Measurements from ENCODE around the gene TRMU.

TRMU gene, protein sequence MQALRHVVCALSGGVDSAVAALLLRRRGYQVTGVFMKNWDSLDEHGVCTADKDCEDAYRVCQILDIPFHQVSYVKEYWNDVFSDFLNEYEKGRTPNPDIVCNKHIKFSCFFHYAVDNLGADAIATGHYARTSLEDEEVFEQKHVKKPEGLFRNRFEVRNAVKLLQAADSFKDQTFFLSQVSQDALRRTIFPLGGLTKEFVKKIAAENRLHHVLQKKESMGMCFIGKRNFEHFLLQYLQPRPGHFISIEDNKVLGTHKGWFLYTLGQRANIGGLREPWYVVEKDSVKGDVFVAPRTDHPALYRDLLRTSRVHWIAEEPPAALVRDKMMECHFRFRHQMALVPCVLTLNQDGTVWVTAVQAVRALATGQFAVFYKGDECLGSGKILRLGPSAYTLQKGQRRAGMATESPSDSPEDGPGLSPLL

GRCh38 chr22:46335201-46336118 is at the start of gene TRMU:
Gene TRMU, plus strand, starts transcription at chr22:46335714. Its CDS starts 51 bp downstream, at chr22:46335765.
- DNase-seq (ENCODE audit: low read depth in 2 of 2), result peak; percentile 70 to 77

GRCh38 chr22:46286006-46286405 is 49.5 kb upstream of the TRMU start:
- DNase-seq (ENCODE audit: low read depth in 2 of 2), result no peak

DNA sequence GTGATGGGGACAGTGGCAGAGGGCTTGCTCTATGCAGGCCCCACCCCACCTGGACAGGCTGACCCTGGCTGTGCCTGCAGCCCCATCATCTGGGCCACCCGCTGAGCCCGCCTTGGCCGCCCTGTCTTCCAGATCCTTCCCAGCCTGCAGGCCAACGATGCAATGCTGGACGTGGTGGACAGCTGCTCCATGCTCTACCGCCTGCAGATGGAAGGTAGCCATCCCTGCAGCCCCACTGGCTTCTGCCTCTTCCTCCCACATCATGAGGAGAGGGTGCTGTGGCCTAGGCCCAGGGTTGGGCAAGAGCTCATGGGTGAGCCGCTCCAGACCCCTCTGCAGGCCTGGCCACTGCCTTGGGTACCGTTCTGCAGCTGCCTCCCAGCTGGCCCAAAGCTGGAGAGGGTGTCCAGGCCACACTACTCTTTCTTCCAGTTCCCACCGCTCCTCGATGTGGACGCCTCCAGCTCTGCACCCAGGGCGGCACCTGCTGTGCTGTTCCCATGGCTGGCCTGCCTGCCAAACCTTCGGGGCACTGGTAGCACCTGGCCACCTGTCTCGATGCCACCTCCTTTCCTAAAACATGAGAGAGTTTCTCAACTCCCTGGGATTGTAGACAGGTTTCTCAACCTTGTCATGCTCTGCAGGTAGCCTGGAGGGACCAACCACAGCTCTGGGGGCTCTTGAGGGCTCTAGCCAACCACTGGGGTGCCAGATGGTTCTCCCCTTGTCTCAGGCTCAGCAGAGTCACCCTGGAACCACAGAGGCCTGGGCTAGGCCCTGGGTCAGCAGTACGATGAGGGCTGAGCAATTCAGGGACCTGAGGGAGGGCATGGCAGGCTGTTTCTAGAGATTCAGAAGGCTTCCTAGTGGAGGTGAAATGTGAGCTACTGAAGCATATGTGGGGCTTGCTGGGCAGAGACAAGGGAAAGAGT is 48.3 kb upstream of the TRMU start:
- DNase-seq (ENCODE audit: low read depth in 2 of 2), result no peak

DNA sequence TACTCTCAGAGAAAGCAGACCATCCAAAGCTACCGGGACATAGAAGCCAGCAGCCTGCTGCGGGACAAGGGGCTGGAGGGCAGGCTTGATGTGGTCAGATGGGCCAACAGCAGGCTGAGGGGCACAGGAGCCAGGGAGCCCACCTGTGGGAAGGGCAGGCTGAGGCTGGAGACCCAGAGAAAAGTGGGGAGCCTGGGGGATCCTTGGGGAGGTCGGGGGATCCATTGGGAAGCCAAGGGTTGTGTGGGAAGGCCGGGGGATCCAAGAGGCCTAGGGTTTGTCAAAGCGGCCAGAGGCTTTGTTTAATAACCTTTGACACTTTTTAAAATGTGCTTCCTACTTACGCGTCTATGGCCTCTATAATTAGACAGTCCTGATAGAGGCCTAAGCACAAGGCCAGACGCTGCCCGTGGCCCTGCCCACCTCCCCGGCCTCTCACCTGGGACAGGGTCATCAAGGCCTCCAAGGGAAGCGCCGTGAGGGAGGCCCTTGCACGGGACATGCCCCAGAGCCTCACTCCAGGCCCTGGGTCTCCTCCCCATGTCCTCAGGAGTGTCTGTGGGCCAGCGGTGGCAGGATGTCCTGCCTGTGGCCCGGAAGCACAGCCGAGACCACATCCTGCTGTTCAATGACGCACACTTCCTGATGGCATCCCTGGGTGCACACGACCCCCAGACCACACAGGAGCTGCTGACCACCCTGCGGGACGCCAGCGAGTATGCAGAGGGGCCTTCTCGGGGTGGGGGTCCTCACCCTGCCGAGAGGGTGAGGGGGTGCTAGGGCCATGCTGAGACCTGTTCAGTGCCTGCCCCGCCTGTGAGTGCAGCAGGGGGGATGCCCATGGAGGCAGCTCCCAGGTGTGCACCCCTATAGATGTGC is 47.4 kb upstream of the TRMU start:
- no peak for DNase-seq (ENCODE audit: low read depth in 2 of 2)

- DNase-seq (ENCODE audit: low read depth in 2 of 2), result no peak
These were observed 46.7 kb upstream of the TRMU start for GRCh38 chr22:46288846-46289243.

DNA sequence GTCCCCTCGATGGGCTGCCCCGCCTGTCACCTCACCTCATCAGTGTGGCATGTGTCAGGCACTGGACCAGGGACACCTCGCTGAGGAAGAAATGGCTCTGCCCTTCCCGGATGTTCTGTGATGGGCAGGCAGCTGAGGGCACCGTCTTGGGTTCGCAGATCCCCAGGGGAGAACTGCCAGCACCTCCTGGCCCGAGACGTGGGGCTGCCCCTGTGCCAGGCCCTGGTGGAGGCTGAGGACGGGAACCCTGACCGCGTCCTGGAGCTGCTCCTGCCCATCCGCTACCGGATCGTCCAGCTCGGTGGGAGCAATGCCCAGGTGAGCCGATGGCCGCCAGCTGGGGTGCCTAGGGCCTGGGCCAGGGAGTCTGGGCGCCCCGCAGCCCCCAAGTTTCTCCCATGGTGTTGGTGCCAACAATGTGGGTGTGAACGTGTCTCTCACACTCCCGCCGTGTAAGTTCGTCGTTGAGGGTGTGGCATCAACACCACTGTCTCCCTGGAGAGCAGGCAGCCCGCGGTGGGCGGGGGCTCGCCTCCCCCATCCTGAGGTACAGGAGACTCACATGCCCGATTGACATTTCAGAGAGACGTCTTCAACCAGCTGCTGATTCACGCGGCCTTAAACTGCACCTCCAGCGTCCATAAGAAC is 46.1 kb upstream of the TRMU start:
- DNase-seq (ENCODE audit: low read depth in 2 of 2), result no peak

DNA sequence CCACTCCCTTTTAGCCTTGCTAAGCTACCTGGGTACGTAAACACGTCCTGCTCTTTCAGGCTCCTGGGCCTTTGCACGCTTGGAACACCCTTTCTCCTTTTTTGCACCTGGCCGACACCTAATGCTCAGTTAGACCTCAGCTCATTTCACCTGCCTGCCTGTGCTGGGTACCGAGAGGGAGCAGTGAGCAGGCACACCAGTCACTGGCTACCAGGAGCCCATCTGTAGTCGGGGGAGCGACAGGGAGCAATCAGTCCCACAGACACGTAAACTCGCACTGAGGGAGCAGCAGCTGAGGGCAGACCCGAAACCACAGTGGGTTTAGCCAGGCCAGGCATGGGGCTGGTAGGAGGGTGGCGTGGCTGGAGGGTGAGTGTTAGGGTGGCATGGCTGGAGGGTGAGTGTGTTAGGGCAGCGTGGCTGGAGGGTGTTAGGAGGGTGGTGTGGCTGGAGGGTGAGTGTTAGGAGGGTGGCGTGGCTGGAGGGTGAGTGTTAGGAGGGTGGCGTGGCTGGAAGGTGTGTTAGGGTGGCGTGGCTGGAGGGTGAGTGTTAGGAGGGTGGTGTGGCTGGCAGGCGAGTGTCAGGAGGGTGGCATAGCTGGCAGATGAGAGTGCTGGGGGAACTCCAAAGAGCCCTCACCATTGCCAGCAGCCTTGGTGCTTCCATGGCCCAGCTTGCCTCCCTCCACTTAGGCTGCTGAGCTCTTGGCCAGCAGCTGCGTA is 45.2 kb upstream of the TRMU start:
- no peak for DNase-seq (ENCODE audit: low read depth in 2 of 2)

DNA sequence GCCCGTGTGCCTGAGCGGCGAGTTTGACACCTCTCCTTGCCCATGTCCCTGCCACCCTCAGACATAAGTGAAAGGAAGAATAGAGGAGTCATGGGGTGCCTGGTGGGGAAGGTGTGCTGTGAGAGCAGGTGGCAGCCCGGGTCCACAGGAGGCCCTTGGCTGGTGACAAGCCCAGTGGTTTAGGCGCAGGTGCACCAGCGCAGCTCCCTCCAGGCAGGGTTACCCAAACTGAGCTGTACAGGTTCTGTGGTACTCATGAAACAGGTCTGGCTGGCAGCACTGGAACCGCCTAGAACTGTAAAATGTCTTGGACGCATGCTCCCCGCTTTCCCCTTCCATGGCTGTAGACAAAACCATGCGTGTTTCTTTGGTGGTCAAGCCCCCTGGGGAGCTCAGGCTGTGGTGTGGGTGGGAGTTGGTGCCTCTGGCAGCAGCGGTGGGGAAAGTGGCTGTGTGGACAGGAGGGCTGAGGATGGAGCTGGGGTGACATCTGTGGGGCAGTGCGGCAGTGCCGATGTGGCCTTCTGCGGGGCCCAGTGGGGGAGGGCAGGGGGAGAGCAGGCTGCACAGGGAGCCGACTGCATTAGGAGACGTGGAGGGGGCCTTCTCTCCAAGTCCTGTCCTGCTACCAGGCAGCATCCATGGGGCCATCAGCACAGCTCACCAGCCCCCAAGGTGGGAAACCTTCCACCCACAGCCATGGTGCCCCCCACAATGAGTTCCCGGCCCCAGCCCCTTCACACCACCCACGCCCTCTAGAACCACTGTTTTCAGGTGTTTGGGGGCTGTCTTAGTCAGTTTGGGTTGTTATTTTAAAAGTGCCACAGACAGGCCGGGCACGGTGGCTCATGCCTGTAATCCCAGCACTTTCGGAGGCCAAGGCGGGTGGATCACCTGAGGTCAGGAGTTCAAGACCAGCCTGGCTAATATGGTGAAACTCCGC is 44.4 kb upstream of the TRMU start:
- no peak for DNase-seq (ENCODE audit: low read depth in 2 of 2)

DNA sequence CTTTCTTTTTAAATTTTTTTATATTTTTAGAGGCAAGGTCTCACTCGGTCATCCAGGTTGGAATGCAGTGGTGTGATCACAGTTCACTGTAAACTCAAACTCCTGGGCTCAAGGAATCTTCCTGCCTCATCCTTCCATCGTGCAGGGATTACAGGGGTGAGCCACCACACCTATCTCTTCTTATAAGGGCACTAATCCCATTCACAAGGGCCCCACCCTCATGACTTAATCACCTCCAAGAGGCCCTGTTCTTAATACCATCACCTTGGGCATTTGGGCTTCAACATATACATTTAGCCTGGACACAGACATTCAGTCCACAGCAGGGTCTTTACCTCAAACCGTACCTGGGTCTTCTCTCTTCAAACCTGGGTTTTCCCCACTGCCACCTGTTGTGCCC is 43.3 kb upstream of the TRMU start:
- DNase-seq (ENCODE audit: low read depth in 2 of 2), result no peak

DNA sequence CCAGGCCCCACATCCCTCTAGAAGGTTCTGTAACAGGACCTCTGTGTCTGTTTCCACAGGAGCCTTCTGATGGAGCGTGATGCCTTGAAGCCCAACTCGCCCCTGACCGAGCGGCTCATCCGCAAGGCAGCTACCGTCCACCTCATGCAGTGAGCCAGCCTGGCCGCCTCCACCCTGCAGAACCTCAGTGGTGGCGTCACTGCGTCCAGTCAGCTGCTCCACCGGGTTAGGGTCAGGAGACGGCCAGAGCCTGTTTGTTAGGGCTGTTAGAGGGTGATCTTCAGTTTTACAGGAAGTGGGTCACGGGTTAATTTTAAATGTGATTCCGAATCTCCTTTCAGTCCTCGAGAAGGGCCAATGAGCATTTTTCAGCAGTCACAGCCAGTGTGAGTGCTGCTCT is 42.8 kb upstream of the TRMU start:
- DNase-seq (ENCODE audit: low read depth in 2 of 2), result no peak

- DNase-seq (ENCODE audit: low read depth in 2 of 2), result no peak
These were observed 41.8 kb upstream of the TRMU start for GRCh38 chr22:46293577-46294260.

DNA sequence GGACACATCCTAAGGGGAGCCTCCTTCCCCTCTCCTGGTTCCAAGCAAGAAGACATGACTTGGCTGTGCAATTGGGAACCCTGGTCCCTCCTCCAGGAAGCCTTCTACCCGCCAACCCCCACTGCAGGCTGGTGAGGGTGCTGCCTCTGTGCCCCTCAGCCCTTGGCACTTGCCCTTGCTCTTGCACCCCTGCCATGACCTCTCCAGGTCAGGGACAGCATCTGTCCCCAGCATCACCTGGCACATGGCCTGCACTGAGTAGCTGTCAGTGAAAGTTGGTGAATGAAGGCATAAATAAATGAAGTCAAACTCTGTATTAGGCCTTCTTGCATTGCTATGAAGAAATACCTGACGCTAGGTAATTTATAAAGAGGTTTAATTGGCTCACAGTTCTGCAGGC is 40.7 kb upstream of the TRMU start:
- no peak for DNase-seq (ENCODE audit: low read depth in 2 of 2)

- no peak for DNase-seq (ENCODE audit: low read depth in 2 of 2)
These were observed 40.1 kb upstream of the TRMU start for GRCh38 chr22:46295277-46295971.

GRCh38 chr22:46296257-46297150 is 39.0 kb upstream of the TRMU start, which contains the start of gene GTSE1:
Gene GTSE1, plus strand, starts transcription at chr22:46296870. Its CDS starts 531 bp downstream, at chr22:46297401.
- DNase-seq (ENCODE audit: low read depth in 2 of 2), result peak; percentile 96 to 97

DNA sequence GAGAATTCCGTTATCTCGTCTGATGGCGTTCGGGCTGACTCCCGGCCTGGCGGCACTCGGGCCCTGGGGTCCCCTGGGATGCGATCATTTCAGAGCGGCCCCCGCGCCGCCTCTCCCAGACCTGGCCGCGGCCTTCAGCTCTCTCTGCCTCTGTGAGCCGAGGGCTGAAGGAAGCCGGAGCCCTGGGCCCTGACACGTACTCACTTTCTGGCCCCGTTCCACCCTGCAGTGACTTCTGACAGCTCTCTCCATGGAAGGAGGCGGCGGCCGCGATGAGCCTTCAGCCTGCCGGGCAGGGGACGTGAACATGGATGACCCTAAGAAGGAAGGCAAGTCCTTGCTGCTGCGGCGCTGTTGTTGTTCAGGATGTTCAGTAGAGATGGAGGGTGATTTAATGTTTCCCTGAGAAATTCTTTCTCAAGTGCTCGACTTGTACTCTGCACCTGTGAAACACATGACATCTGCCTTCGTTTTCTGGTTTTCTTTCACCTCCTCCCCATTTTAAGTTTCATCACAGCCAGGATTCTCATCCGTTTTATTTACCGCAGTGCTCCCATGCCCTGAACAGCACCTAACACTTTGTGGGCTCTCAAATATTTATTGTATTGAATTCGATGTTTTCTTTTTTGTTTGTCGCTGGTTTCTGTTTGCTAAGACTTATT is 38.2 kb upstream of the TRMU start:
- DNase-seq (ENCODE audit: low read depth in 2 of 2), result no peak

All from stimulated activated CD8-positive, alpha-beta memory T cell treated with anti-CD3 and anti-CD28 coated beads, Interleukin-2, amount 100 ng/mL, for 48 hours (primary cell).